IMR-90 (cell line): ENCODE measurements around the gene TSKS.

ENCODE experiments used
- CTCF ChIP-seq: conservative IDR thresholded peaks from 2 replicates; pipeline ENCODE4 v1.5.1; 2012; ENCODE audit warnings: mild to moderate bottlenecking, low read depth, low read length, improper control_type of control experiment
- POLR2A ChIP-seq: IDR thresholded peaks from 2 replicates; pipeline ENCODE4 v1.6.1; 2012; ENCODE audit warnings: mild to moderate bottlenecking, low read depth, low read length
- SMC3 ChIP-seq: fragments of 150-350 bp; IDR thresholded peaks from 2 replicates; pipeline ENCODE4 v1.6.1; 2016; ENCODE audit warnings: low read depth, mild to moderate bottlenecking, antibody characterized with exemption, low read length, moderate library complexity

- TF ChIP-seq POLR2A (no peak), SMC3 (no peak), CTCF (no peak)
Observed at GRCh38 chr19:49713236-49713845, 49.8 kb downstream of the TSKS start.
